Measurements from ENCODE around the gene SNTA1. TPM values are rescaled to one million over a fixed set of nuclear protein-coding genes. Genes with fewer than 3 reads are reported as not detected.

Gene SNTA1
- total RNA-seq, 4 donors from 2014 or later: 26.8 to 54.6 (median 51.9) TPM

DNA sequence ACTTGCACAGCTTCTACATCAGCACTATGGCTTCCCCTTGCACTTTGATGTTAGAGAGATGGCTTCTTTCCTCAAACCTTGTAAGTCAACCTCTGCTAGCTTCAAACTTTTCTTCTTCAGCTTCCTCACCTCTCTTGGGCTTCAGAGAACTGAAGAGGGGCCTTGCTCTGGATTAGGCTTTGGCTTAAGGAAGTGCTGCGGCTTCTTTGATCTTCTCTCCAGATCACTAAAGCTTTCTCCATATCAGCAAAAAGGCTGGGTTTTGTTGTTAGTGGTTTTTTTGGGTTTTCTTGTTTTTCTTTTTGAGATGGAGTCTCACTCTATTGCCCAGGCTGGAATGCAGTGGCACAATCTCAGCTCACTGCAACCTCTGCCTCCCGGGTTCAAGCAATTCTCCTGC, 66.2 kb downstream of the SNTA1 start:
- no peaks in the 10 kb centered on the region for H3K9me3 ChIP-seq
- H3K4me3 ChIP-seq: no peak overlapping the region
- no peak for ATAC-seq
- H3K27me3 ChIP-seq: no peaks in the 10 kb centered on the region
- TF ChIP-seq, protein P1, sequence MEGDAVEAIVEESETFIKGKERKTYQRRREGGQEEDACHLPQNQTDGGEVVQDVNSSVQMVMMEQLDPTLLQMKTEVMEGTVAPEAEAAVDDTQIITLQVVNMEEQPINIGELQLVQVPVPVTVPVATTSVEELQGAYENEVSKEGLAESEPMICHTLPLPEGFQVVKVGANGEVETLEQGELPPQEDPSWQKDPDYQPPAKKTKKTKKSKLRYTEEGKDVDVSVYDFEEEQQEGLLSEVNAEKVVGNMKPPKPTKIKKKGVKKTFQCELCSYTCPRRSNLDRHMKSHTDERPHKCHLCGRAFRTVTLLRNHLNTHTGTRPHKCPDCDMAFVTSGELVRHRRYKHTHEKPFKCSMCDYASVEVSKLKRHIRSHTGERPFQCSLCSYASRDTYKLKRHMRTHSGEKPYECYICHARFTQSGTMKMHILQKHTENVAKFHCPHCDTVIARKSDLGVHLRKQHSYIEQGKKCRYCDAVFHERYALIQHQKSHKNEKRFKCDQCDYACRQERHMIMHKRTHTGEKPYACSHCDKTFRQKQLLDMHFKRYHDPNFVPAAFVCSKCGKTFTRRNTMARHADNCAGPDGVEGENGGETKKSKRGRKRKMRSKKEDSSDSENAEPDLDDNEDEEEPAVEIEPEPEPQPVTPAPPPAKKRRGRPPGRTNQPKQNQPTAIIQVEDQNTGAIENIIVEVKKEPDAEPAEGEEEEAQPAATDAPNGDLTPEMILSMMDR (IDR thresholded peaks at IDR 0.05): no peak
- TF ChIP-seq EP300 (IDR thresholded peaks at IDR 0.05) (no peak), POLR2A (IDR thresholded peaks at IDR 0.05) (no peak), POLR2AphosphoS5 (IDR thresholded peaks at IDR 0.05) (no peak)
- 93% methylated on average over 2 of the region's 2 CpGs; no CpG with 5 or more reads in 1 of the 2 donors for WGBS, 2 donors (ENCODE audit: low coverage in 1 of 2)
- peaks cover 0 to 98% of the 10 kb centered on the region in 2 donors for H3K36me3 ChIP-seq
- H3K4me1 ChIP-seq: no peaks in the 10 kb centered on the region
- no peak overlapping the region for H3K27ac ChIP-seq

DNA sequence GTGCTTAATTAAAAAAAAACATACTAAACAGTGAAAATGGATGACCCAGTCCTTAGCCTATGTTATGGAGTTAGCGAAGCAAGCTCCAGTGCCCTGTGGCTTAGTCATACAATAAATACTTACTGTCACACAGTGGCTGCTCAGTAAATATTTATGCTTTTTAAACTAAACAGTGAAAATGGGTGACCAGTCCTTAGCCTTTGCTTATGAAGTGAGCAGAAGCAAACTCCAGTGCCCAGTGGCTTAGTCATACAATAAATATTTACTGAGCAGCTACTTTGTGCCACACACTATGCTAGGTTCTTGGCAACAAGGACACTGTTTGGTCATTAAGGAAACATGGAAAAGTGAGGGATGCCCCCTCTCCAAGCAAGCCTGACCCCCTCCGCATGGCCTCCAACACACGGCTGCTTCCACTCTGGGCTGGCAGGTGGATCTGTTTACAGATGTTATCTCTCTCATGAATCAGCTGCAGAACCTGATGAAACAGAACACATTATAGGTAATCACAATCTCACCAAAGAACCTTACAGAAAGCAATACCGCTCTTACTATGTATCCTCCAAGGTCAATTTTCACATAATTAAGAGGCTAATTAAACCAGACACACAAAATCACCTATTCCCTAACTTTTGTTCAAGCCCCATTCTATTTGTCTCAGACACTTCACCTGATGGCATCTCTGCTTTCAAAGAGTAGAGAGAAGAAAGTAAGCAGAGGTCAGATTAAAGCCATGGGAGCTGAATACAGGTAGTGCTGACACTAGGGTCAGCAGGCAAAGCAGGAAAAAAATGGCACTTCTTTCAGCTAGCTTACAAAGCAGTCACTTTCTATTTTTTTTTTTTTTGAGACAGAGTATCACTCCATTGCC, 69.6 kb downstream of the SNTA1 start:
- peaks cover 0 to 100% of the 10 kb centered on the region in 2 donors for H3K36me3 ChIP-seq
- TF ChIP-seq POLR2A (IDR thresholded peaks at IDR 0.05) (no peak), POLR2AphosphoS5 (IDR thresholded peaks at IDR 0.05) (peak; percentile 66)
- no peak overlapping the region for H3K27ac ChIP-seq
- H3K9me3 ChIP-seq: no peaks in the 10 kb centered on the region
- WGBS, 2 donors (ENCODE audit: low coverage in 1 of 2): 76 to 88% methylated on average over 3 to 4 of the region's 4 CpGs
- ATAC-seq: no peak
- no peaks in the 10 kb centered on the region for H3K27me3 ChIP-seq
- H3K4me3 ChIP-seq: no peak overlapping the region
- no peaks in the 10 kb centered on the region for H3K4me1 ChIP-seq

DNA sequence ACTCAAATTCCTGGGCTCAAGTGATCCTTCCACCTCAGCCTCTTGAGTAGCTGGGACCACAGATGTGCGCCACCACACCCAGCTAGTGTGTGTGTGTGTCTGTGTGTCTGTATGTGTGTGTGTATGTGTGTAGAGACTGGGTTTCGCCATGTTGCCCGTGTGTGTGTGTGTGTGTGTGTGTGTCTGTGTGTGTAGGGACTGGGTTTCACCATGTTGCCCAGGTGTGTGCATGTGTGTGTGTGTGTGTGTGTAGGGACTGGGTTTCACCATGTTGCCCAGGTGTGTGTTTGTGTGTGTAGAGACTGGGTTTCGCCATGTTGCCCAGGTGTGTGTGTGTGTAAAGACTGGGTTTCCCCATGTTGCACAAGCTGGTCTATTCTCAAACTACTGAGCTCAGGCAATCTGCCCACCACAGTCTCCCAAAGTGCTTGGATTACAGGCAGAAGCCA, 70.5 kb downstream of the SNTA1 start:
- WGBS, 2 donors (ENCODE audit: low coverage in 1 of 2): 100% methylated on average over 1 of the region's 4 CpGs; no CpG with 5 or more reads in 1 of the 2 donors
- H3K9me3 ChIP-seq: no peaks in the 10 kb centered on the region
- no peak for ATAC-seq
- no peaks in the 10 kb centered on the region for H3K27me3 ChIP-seq
- H3K36me3 ChIP-seq: peaks cover 0 to 99% of the 10 kb centered on the region in 2 donors
- no peak for TF ChIP-seq POLR2A (IDR thresholded peaks at IDR 0.05)
- TF ChIP-seq, protein P1 (IDR thresholded peaks at IDR 0.05): no peak
- no peak for TF ChIP-seq POLR2AphosphoS5 (IDR thresholded peaks at IDR 0.05)
- TF ChIP-seq EP300 (IDR thresholded peaks at IDR 0.05): no peak
- no peak overlapping the region for H3K27ac ChIP-seq
- no peak overlapping the region for H3K4me3 ChIP-seq
- no peaks in the 10 kb centered on the region for H3K4me1 ChIP-seq

DNA sequence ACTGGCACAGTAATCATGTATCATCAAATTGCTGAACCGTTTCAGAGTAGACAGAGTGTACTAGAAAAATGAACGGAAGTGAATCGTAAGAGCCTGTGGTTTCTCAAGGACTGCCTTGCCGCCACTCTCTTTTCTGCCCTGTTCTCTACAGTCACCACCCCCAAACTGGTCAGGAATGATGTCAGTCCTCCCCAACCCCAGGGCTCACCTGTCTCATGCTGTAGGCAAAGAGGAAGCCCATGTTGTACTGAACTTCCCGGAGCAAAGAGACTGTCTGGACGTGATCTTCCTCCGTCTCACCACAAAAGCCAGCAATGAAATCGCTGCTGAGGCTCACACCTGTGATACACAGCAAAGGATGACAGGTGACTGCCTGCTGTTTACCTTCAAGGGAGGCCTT, 73.3 kb downstream of the SNTA1 start:
- peak; percentile 10 for ATAC-seq
- Histone ChIP-seq H3K36me3 (peaks cover 0 to 99% of the 10 kb centered on the region in 2 donors), H3K4me3 (no peak overlapping the region), H3K9me3 (no peaks in the 10 kb centered on the region), H3K27ac (no peak overlapping the region), H3K4me1 (no peaks in the 10 kb centered on the region), H3K27me3 (no peaks in the 10 kb centered on the region)
- TF ChIP-seq POLR2AphosphoS5 (IDR thresholded peaks at IDR 0.05): no peak
- no peak for TF ChIP-seq POLR2A (IDR thresholded peaks at IDR 0.05)
- no peak for TF ChIP-seq EP300 (IDR thresholded peaks at IDR 0.05)
- TF ChIP-seq, protein P1 (IDR thresholded peaks at IDR 0.05): no peak
- WGBS, 2 donors (ENCODE audit: low coverage in 1 of 2): 84 to 93% methylated on average over 6 to 8 of the region's 8 CpGs

DNA sequence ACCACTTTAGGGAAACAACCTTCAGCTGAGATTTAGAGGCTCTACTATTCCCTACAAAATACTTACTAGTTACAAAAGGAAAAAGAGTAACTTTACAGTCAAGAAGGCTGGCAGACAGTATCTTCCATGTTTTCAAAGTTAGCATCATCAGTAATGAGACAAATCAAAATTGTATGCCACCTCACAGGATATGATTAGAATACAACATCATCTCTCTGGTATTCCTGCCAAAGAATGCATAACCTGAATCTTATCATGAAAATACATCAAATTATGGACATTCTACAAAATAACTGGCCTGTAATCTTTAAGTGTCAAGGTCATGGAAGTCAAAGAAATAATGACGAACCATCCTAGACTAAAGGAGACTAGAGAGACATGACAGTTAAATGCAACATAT, 80.7 kb downstream of the SNTA1 start:
- no peak overlapping the region for H3K4me3 ChIP-seq
- peaks cover 0 to 100% of the 10 kb centered on the region in 2 donors for H3K36me3 ChIP-seq
- H3K27ac ChIP-seq: no peak overlapping the region
- no peaks in the 10 kb centered on the region for H3K9me3 ChIP-seq
- no peaks in the 10 kb centered on the region for H3K4me1 ChIP-seq
- WGBS, 2 donors (ENCODE audit: low coverage in 1 of 2): 78 to 80% methylated on average over 1 of the region's 1 CpG
- no peaks in the 10 kb centered on the region for H3K27me3 ChIP-seq
- ATAC-seq: no peak
- TF ChIP-seq, protein P1 (IDR thresholded peaks at IDR 0.05): no peak
- TF ChIP-seq POLR2AphosphoS5 (IDR thresholded peaks at IDR 0.05) (no peak), POLR2A (IDR thresholded peaks at IDR 0.05) (no peak), EP300 (IDR thresholded peaks at IDR 0.05) (no peak)
